Fibroblast of mammary gland (primary cell): Measurements from ENCODE around the gene PRDM2.

ENCODE experiments used
- DNase-seq: peaks from one replicate; pipeline ENCODE4 v3.0.0-alpha.2; 2010; ENCODE audit warnings: low read depth
- H3K4me3 ChIP-seq: 2 replicates; pipeline ENCODE4 v1.5.1; 2011; ENCODE audit warnings: low read depth, mild to moderate bottlenecking, low read length, moderate library complexity; ENCODE audit not compliant: control insufficient read depth
- CTCF ChIP-seq: conservative IDR thresholded peaks from 2 replicates; pipeline ENCODE4 v1.5.1; 2011; ENCODE audit warnings: low read depth, low read length, inconsistent platforms; ENCODE audit not compliant: control insufficient read depth, insufficient read depth

The PRDM2 gene

GRCh38 chr1:13783551-13783950 lies 83.6 kb downstream of the PRDM2 start:
- no peak for TF ChIP-seq CTCF
- DNase-seq: peak; percentile 36
- H3K4me3 ChIP-seq: no peak overlapping the region

GRCh38 chr1:13784971-13785370 lies 85.0 kb downstream of the PRDM2 start:
- DNase-seq: no peak
- no peak for TF ChIP-seq CTCF
- no peak overlapping the region for H3K4me3 ChIP-seq

GRCh38 chr1:13786541-13786940 lies 86.6 kb downstream of the PRDM2 start:
- no peak for DNase-seq
- H3K4me3 ChIP-seq: no peak overlapping the region
- TF ChIP-seq CTCF: no peak

GRCh38 chr1:13788795-13789194 lies 88.8 kb downstream of the PRDM2 start:
- TF ChIP-seq CTCF: no peak
- no peak for DNase-seq
- H3K4me3 ChIP-seq: no peak overlapping the region

GRCh38 chr1:13790290-13791030 lies 90.5 kb downstream of the PRDM2 start:
- no peak overlapping the region for H3K4me3 ChIP-seq

GRCh38 chr1:13792419-13792818 lies 92.4 kb downstream of the PRDM2 start:
- H3K4me3 ChIP-seq: no peak overlapping the region
- DNase-seq: peak; percentile 75
- TF ChIP-seq CTCF: no peak

More at GRCh38 chr1:13790290-13791030, 90.5 kb downstream of the PRDM2 start:
- DNase-seq: no peak
- TF ChIP-seq CTCF: no peak

GRCh38 chr1:13793088-13793730 lies 93.2 kb downstream of the PRDM2 start:
- TF ChIP-seq CTCF: no peak
- H3K4me3 ChIP-seq: no peak overlapping the region
- DNase-seq: no peak
